Measurements from ENCODE around the gene KCNH2.

- TF ChIP-seq CREB1 (CRISPR knock-in tag; IDR thresholded peaks at IDR 0.05), result no peak
- TF ChIP-seq USF2 (CRISPR knock-in tag; IDR thresholded peaks at IDR 0.05), result no peak
- TF ChIP-seq PRDM15 (CRISPR knock-in tag; IDR thresholded peaks at IDR 0.05), result no peak
- no peak for TF ChIP-seq CTCF (IDR thresholded peaks at IDR 0.05)
- no peak for TF ChIP-seq TP53 (CRISPR knock-in tag; IDR thresholded peaks at IDR 0.05)
- no peak for TF ChIP-seq HMGXB4 (CRISPR knock-in tag; IDR thresholded peaks at IDR 0.05)
- no peak for TF ChIP-seq CREM (CRISPR knock-in tag; IDR thresholded peaks at IDR 0.05)
- TF ChIP-seq TCF7 (CRISPR knock-in tag; IDR thresholded peaks at IDR 0.05; ENCODE audit: low read depth), result no peak
- TF ChIP-seq FOXP4 (CRISPR knock-in tag; IDR thresholded peaks at IDR 0.05), result no peak
- no peak for TF ChIP-seq MAX (CRISPR knock-in tag; IDR thresholded peaks at IDR 0.05)
- TF ChIP-seq E2F5 (CRISPR knock-in tag; IDR thresholded peaks at IDR 0.05), result no peak
- no peak for TF ChIP-seq NR2C2 (CRISPR knock-in tag; IDR thresholded peaks at IDR 0.05)
- no peak for TF ChIP-seq ETV6 (CRISPR knock-in tag; IDR thresholded peaks at IDR 0.05)
- no peak for TF ChIP-seq ZBTB43 (CRISPR knock-in tag; IDR thresholded peaks at IDR 0.05)
These were observed 59.0 kb downstream of the KCNH2 start for GRCh38 chr7:150919160-150919559.

Measured in WTC11 (cell line).